Lung (tissue), 12 donors: ENCODE results near the gene CCNB1. TPM values are rescaled to one million over a fixed set of nuclear protein-coding genes. Genes with fewer than 3 reads are reported as not detected.
"Not testable (repeated sequence)": the region's sequence is repeated elsewhere in the genome, so short reads cannot be mapped to it uniquely, and the experiment has no call there.

Source experiments
- ATAC-seq: fragments of 200-7000 bp; cut with Tn5 transposase; one replicate; pipeline ENCODE4 v1.9.1; 2020; ENCODE audit warnings: moderate number of reproducible peaks; ENCODE audit not compliant: insufficient read depth, low FRiP score
- DNase-seq, 3 donors: peaks; one replicate each; pipeline ENCODE4 v3.0.0-alpha.2; 2013 to 2017
- H3K27ac ChIP-seq, 2 donors: one replicate each; pipeline ENCODE4 v1.5.1; 2013; ENCODE audit warnings: mild to moderate bottlenecking in 2 of 2, moderate library complexity in 2 of 2, control low read depth in 1 of 2, inconsistent platforms in 1 of 2, low read depth in 1 of 2, low read length in 1 of 2
- H3K27me3 ChIP-seq, 3 donors: one replicate each; pipeline ENCODE4 v1.5.1; 2013; ENCODE audit warnings: low read length in 2 of 3; ENCODE audit not compliant: control insufficient read depth in 3 of 3, insufficient read depth in 3 of 3
- H3K36me3 ChIP-seq, 4 donors: one replicate each; pipeline ENCODE4 v1.5.1; 2013; ENCODE audit warnings: low read length in 4 of 4, mild to moderate bottlenecking in 1 of 4, moderate library complexity in 1 of 4; ENCODE audit not compliant: control insufficient read depth in 4 of 4, insufficient read depth in 4 of 4
- H3K4me1 ChIP-seq, 5 donors: one replicate each; pipeline ENCODE4 v1.5.1; 2013; ENCODE audit warnings: low read length in 5 of 5, mild to moderate bottlenecking in 2 of 5, moderate library complexity in 1 of 5; ENCODE audit not compliant: control insufficient read depth in 5 of 5, insufficient read depth in 5 of 5
- H3K4me3 ChIP-seq: one replicate; pipeline ENCODE4 v1.5.1; 2013; ENCODE audit warnings: mild to moderate bottlenecking, control low read depth, moderate library complexity
- H3K9ac ChIP-seq, 2 donors: one replicate each; pipeline ENCODE4 v1.5.1; 2013; ENCODE audit warnings: low read length in 2 of 2, control low read depth in 1 of 2; ENCODE audit not compliant: insufficient read depth in 1 of 2
- H3K9me3 ChIP-seq, 4 donors: one replicate each; pipeline ENCODE4 v1.5.1; 2013; ENCODE audit warnings: low read length in 3 of 4, mild to moderate bottlenecking in 1 of 4, moderate library complexity in 1 of 4; ENCODE audit not compliant: control insufficient read depth in 4 of 4, insufficient read depth in 3 of 4
- WGBS, 2 donors: extraction: QIAGEN DNeasy Blood & Tissue Kit; methylation state at CpG; one replicate each; pipeline ENCODE4 v1.1.7; 2013; 5-methylcytosine and 5-hydroxymethylcytosine counted together
- polyA plus RNA-seq, 2 donors: library from polyadenylated mRNA; stranded (reverse); fragments of 200-250 nt; gene quantifications; one replicate each; pipeline ENCODE4 v1.2.1, GENCODE V29; 2013
- total RNA-seq, 2 donors: library from RNA; depleted of rRNA in 1 of 2; stranded (reverse); fragments of >200 nt in 1 of 2; gene quantifications; one replicate each; pipeline ENCODE4 v1.2.1, GENCODE V29; 2014 to 2021
- TF ChIP-seq, protein P1 (sequence below): IDR thresholded peaks from 2 replicates; pipeline ENCODE4 v1.5.1; 2012; ENCODE audit warnings: mild to moderate bottlenecking; ENCODE audit errors: control extremely low read depth, extremely low read depth
- donor health status: control.
- donor health status: control.
- donor health status: Bipolar disorder and iron deficiency.
- donor health status: healthy.
- donor health status: DM: yes; HTN: yes; CAD: no.

CCNB1 gene
- total and polyA plus RNA-seq, 4 donors = 4.4 to 14.4 (median 5.7) TPM

- Histone ChIP-seq H3K4me1 (no peaks in the 10 kb centered on the region), H3K27ac (no peak overlapping the region), H3K4me3 (no peak overlapping the region), H3K9ac (no peak overlapping the region), H3K27me3 (no peaks in the 10 kb centered on the region), H3K36me3 (peaks cover 2 to 25% (median 13%) of the 10 kb centered on the region in 4 donors), H3K9me3 (no peaks in the 10 kb centered on the region)
- ATAC-seq = no peak
- TF ChIP-seq, protein P1, sequence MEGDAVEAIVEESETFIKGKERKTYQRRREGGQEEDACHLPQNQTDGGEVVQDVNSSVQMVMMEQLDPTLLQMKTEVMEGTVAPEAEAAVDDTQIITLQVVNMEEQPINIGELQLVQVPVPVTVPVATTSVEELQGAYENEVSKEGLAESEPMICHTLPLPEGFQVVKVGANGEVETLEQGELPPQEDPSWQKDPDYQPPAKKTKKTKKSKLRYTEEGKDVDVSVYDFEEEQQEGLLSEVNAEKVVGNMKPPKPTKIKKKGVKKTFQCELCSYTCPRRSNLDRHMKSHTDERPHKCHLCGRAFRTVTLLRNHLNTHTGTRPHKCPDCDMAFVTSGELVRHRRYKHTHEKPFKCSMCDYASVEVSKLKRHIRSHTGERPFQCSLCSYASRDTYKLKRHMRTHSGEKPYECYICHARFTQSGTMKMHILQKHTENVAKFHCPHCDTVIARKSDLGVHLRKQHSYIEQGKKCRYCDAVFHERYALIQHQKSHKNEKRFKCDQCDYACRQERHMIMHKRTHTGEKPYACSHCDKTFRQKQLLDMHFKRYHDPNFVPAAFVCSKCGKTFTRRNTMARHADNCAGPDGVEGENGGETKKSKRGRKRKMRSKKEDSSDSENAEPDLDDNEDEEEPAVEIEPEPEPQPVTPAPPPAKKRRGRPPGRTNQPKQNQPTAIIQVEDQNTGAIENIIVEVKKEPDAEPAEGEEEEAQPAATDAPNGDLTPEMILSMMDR = no peak
- DNase-seq = no peak
These were observed 35.6 kb upstream of the CCNB1 start for GRCh38 chr5:69131304-69131703.

DNA sequence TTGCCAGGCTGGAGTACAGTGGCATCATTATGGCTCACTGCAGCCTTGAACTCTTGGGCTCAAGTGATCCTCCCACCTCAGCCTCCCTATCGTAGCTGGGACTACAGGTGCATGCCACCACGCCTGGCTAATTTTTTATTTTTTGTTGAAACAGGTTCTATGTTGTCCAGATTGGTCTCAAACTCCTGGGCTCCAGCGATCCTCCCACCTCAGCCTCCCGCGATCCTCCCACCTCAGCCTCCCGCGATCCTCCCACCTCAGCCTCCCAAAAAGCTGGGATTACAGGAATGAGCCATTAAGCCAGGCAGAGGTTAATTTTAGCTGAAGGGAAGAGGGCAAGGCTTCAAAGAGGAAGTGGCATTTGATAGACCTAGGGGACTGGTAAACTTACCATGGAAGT is 32.8 kb upstream of the CCNB1 start:
- no peak overlapping the region for H3K4me3 ChIP-seq
- H3K27ac ChIP-seq = no peak overlapping the region
- DNase-seq (no peak), ATAC-seq (no peak)
- H3K4me1 ChIP-seq = no peaks in the 10 kb centered on the region
- H3K36me3 ChIP-seq = peaks cover 0 to 13% (median 9%) of the 10 kb centered on the region in 4 donors
- WGBS, 2 donors = 69 to 90% methylated on average over 7 of the region's 7 CpGs
- no peak overlapping the region for H3K9ac ChIP-seq
- H3K9me3 ChIP-seq = no peaks in the 10 kb centered on the region
- TF ChIP-seq, protein P1 = no peak
- H3K27me3 ChIP-seq = no peaks in the 10 kb centered on the region

- 87 to 90% methylated on average over 3 of the region's 3 CpGs for WGBS, 2 donors
- H3K9me3 ChIP-seq = no peaks in the 10 kb centered on the region
- no peak overlapping the region for H3K27ac ChIP-seq
- H3K4me3 ChIP-seq = no peak overlapping the region
- H3K36me3 ChIP-seq = peaks cover 0 to 12% (median 7%) of the 10 kb centered on the region in 4 donors
- TF ChIP-seq, protein P1 = no peak
- no peak overlapping the region for H3K9ac ChIP-seq
- DNase-seq (no peak), ATAC-seq (no peak)
- no peaks in the 10 kb centered on the region for H3K27me3 ChIP-seq
- no peaks in the 10 kb centered on the region for H3K4me1 ChIP-seq
These were observed 30.7 kb upstream of the CCNB1 start for GRCh38 chr5:69136293-69136692.

DNA sequence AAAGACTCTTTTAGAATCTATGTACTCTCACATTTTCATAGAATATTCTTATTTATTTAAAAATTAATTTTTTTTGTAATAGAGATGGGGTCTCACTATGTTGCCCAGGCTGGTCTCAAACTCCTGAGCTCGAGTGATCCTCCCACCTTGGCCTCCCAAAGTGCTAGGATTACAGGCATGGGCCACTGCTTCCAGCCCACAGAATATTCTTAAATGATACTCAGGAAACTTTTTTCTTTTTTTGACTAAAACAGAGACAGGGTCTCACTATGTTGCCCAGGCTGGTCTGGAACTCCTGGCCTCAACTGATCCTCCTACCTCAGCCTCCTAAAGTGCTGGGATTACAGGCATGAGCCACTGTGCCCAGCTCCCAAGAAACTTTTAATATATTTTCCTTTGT is 29.7 kb upstream of the CCNB1 start:
- DNase-seq, ATAC-seq, H3K4me3 ChIP-seq, H3K9ac ChIP-seq, H3K9me3 ChIP-seq, H3K4me1 ChIP-seq, H3K27me3 ChIP-seq, H3K27ac ChIP-seq: not testable (repeated sequence)
- 90 to 100% methylated on average over 1 of the region's 1 CpG for WGBS, 2 donors
- H3K36me3 ChIP-seq = peaks cover 0 to 12% (median 4%) of the 10 kb centered on the region in 4 donors
